SK-N-SH (cell line): ENCODE measurements around the gene TMA7. TPM values are rescaled to one million over a fixed set of nuclear protein-coding genes. Genes with fewer than 3 reads are reported as not detected.

ENCODE experiments used
- CTCF ChIA-PET: fragments of 300-600, 350-600 bp; formaldehyde crosslinking; extraction: SDS; loops from one replicate; lab custom pipeline; 2021; lab: Yijun Ruan, JAX
- POLR2A ChIA-PET: fragments of 350-600 bp; sonication (Branson Sonifier 250); formaldehyde crosslinking; extraction: SDS; loops from one replicate; lab custom pipeline; 2020; ENCODE audit warnings: antibody characterized with exemption, inconsistent platforms; lab: Yijun Ruan, JAX
- DNase-seq: peaks from one replicate; pipeline ENCODE4 v3.0.0; 2012
- H2AFZ ChIP-seq: fragments of 200-600 bp; sonication (generic); 2 replicates; pipeline ENCODE4 v1.8.1; 2016; ENCODE audit warnings: antibody characterized with exemption, mild to moderate bottlenecking, low read depth
- H3F3A ChIP-seq: fragments of 200-600 bp; sonication (generic); replicated peaks from 2 replicates; pipeline ENCODE3; 2016; ENCODE audit warnings: antibody characterized with exemption, mild to moderate bottlenecking; ENCODE audit not compliant: insufficient read depth
- H3K27ac ChIP-seq, 2 experiments: fragments of 200-500 bp in 1 of 2; fragments of 200-600 bp in 1 of 2; sonication (Bioruptor generic) in 1 of 2; sonication (generic), shearing (Covaris generic) in 1 of 2; 2 replicates each; pipeline versions ENCODE4 v1.5.1 to v1.6.1; 2014 to 2016; ENCODE audit warnings: low read depth in 2 of 2, inconsistent platforms in 1 of 2, low read length in 1 of 2, mild to moderate bottlenecking in 1 of 2, mixed read lengths in 1 of 2
- H3K27me3 ChIP-seq: fragments of 200-600 bp; sonication (generic), shearing (Covaris generic); 2 replicates; pipeline ENCODE4 v1.6.1; 2016; ENCODE audit warnings: mixed run types; ENCODE audit not compliant: insufficient read depth
- H3K36me3 ChIP-seq, 2 experiments: fragments of 200-500 bp in 1 of 2; fragments of 200-600 bp in 1 of 2; sonication (Bioruptor generic) in 1 of 2; sonication (generic) in 1 of 2; replicated peaks in 1 of 2; 2 replicates each; pipeline versions ENCODE3 to v1.5.1; 2014 to 2016; ENCODE audit warnings: low read length in 1 of 2, mild to moderate bottlenecking in 1 of 2; ENCODE audit not compliant: insufficient read depth in 2 of 2, control insufficient read depth in 1 of 2
- H3K4me1 ChIP-seq, 2 experiments: fragments of 200-500 bp in 1 of 2; fragments of 200-600 bp in 1 of 2; sonication (Bioruptor generic) in 1 of 2; sonication (generic), shearing (Covaris generic) in 1 of 2; 2 replicates each; pipeline versions ENCODE4 v1.5.1 to v1.6.1; 2014 to 2016; ENCODE audit warnings: low read depth in 1 of 2, low read length in 1 of 2, mixed run types in 1 of 2; ENCODE audit not compliant: insufficient read depth in 2 of 2, control insufficient read depth in 1 of 2
- H3K4me2 ChIP-seq: fragments of 200-600 bp; sonication (generic), shearing (Covaris generic); 2 replicates; pipeline ENCODE4 v1.6.1; 2017; ENCODE audit warnings: mixed run types
- H3K4me3 ChIP-seq, 2 experiments: fragments of 200-500 bp in 1 of 2; fragments of 200-600 bp in 1 of 2; sonication (Bioruptor generic) in 1 of 2; sonication (generic), shearing (Covaris generic) in 1 of 2; 2 replicates each; pipeline versions ENCODE4 v1.5.1 to v1.8.1; 2014 to 2016; ENCODE audit warnings: low read depth in 2 of 2, inconsistent platforms in 1 of 2, low read length in 1 of 2, mild to moderate bottlenecking in 1 of 2, mixed read lengths in 1 of 2, moderate library complexity in 1 of 2
- H3K79me2 ChIP-seq: fragments of 200-600 bp; sonication (generic); 2 replicates; pipeline ENCODE4 v1.8.1; 2017; ENCODE audit warnings: mild to moderate bottlenecking; ENCODE audit not compliant: insufficient read depth
- H3K9ac ChIP-seq: fragments of 200-600 bp; sonication (generic); 2 replicates; pipeline ENCODE4 v1.6.1; 2017; ENCODE audit warnings: mixed run types
- H3K9me2 ChIP-seq: fragments of 200-600 bp; sonication (generic); 2 replicates; pipeline ENCODE4 v1.6.1; 2017; ENCODE audit warnings: mixed run types
- H3K9me3 ChIP-seq: fragments of 200-600 bp; sonication (generic); 2 replicates; pipeline ENCODE4 v1.6.1; 2017; ENCODE audit warnings: mixed run types, mild to moderate bottlenecking, moderate library complexity
- H4K20me1 ChIP-seq: fragments of 200-600 bp; sonication (generic); 2 replicates; pipeline ENCODE4 v1.6.1; 2017; ENCODE audit warnings: mild to moderate bottlenecking, mixed run types; ENCODE audit not compliant: insufficient read depth
- CTCF ChIP-seq: fragments of 200-600 bp; sonication (generic); IDR thresholded peaks from 2 replicates; pipeline ENCODE4 v1.6.1; 2017; ENCODE audit warnings: antibody characterized with exemption, mild to moderate bottlenecking, moderate library complexity
- FOXJ3 ChIP-seq: sonication (generic); formaldehyde crosslinking; IDR thresholded peaks from 2 replicates; pipeline ENCODE4 v1.5.1; 2020; ENCODE audit warnings: mild to moderate bottlenecking, missing genetic modification reagents
- FOXM1 ChIP-seq: IDR thresholded peaks from 2 replicates; pipeline ENCODE4 v1.4.0; 2012; ENCODE audit warnings: low read depth, mild to moderate bottlenecking
- IRF3 ChIP-seq: fragments of 150-350 bp; IDR thresholded peaks from 2 replicates; pipeline ENCODE4 v1.6.1; 2016; ENCODE audit warnings: mild to moderate bottlenecking, low read depth, low read length
- JUND ChIP-seq: IDR thresholded peaks from 2 replicates; pipeline ENCODE4 v1.4.0; 2012
- MEF2A ChIP-seq: IDR thresholded peaks from 2 replicates; pipeline ENCODE4 v1.4.0; 2012; ENCODE audit warnings: low read depth, borderline replicate concordance
- RCOR1 ChIP-seq: fragments of 150-350 bp; IDR thresholded peaks from 2 replicates; pipeline ENCODE4 v1.6.1; 2017; ENCODE audit warnings: antibody characterized with exemption, low read length
- RXRA ChIP-seq: IDR thresholded peaks from 2 replicates; pipeline ENCODE4 v1.4.0; 2012; ENCODE audit warnings: low read depth, mild to moderate bottlenecking, borderline replicate concordance
- SMC3 ChIP-seq: IDR thresholded peaks from 2 replicates; pipeline ENCODE4 v1.6.1; 2012; ENCODE audit warnings: low read depth, low read length, improper control_type of control experiment
- TAF1 ChIP-seq: IDR thresholded peaks from 2 replicates; pipeline ENCODE4 v1.6.1; 2012; ENCODE audit warnings: low read depth, mild to moderate bottlenecking, low read length, moderate library complexity, borderline replicate concordance
- TCF12 ChIP-seq: IDR thresholded peaks from 2 replicates; pipeline ENCODE4 v1.4.0; 2012
- TEAD4 ChIP-seq: IDR thresholded peaks from 2 replicates; pipeline ENCODE4 v1.4.0; 2012; ENCODE audit warnings: mild to moderate bottlenecking, borderline replicate concordance; ENCODE audit not compliant: insufficient read depth
- USF1 ChIP-seq: IDR thresholded peaks from 2 replicates; pipeline ENCODE4 v1.4.0; 2012; ENCODE audit warnings: low read depth, borderline replicate concordance
- USF2 ChIP-seq: fragments of 150-350 bp; IDR thresholded peaks from 2 replicates; pipeline ENCODE4 v1.6.1; 2017; ENCODE audit warnings: antibody characterized with exemption, low read length, low read depth, borderline replicate concordance
- WGBS: methylation state at CpG from one replicate; pipeline ENCODE4 v1.1.6; 2017; ENCODE audit warnings: low lambda C conversion rate; 5-methylcytosine and 5-hydroxymethylcytosine counted together
- polyA plus RNA-seq, 3 experiments: library from polyadenylated mRNA; depleted of rRNA; stranded (reverse); fragments of >200 nt; gene quantifications; 2 replicates each; pipeline ENCODE4 v1.2.3, GENCODE V29; 2012

The TMA7 gene
- polyA plus RNA-seq, 1 of the 3 experiments (the other 2 are of a cell fraction) = 438 TPM

GRCh38 chr3:48403533-48404439, 36.3 kb upstream of the TMA7 start:
- H3K4me2 ChIP-seq = no peak overlapping the region
- peaks cover 12% of the 10 kb centered on the region for H3F3A ChIP-seq
- H4K20me1 ChIP-seq = no peaks in the 10 kb centered on the region
- H3K9ac ChIP-seq = no peak overlapping the region
- WGBS = 93% methylated on average over 9 of the region's 15 CpGs
- peaks cover 0 to 25% of the 10 kb centered on the region in 2 experiments for H3K36me3 ChIP-seq
- no peak overlapping the region for H3K4me3 ChIP-seq
- no peaks in the 10 kb centered on the region for H3K9me2 ChIP-seq
- TF ChIP-seq TEAD4 = no peak
- no peak for TF ChIP-seq FOXJ3 (CRISPR knock-in tag)
- TF ChIP-seq TCF12 = no peak
- TF ChIP-seq USF2 = no peak
- no peak for TF ChIP-seq CTCF
- TF ChIP-seq JUND = no peak
- no peak for TF ChIP-seq IRF3
- TF ChIP-seq SMC3 = no peak
- no peak for TF ChIP-seq USF1
- TF ChIP-seq FOXM1 = no peak
- no peak for TF ChIP-seq RCOR1
- TF ChIP-seq RXRA = no peak
- TF ChIP-seq TAF1 = no peak
- TF ChIP-seq MEF2A = no peak
- TF ChIP-seq, all 33 proteins: peak for 0
- peak; percentile 7 for DNase-seq
- no peak overlapping the region for H3K27ac ChIP-seq
- H3K4me1 ChIP-seq = peaks cover 6 to 12% of the 10 kb centered on the region in 2 experiments; a peak in 2 of 4 replicates
- H3K27me3 ChIP-seq = no peaks in the 10 kb centered on the region
- H3K9me3 ChIP-seq = no peaks in the 10 kb centered on the region
- no peak overlapping the region for H2AFZ ChIP-seq
- no peaks in the 10 kb centered on the region for H3K79me2 ChIP-seq
- ChIA-PET POLR2A (interaction anchor here (1.1 kb wide), 1 partner anchor 26 kb away, joined by 3 read pairs; the partner anchor contains the start of gene PLXNB1), CTCF (interaction anchor here (1.4 to 15.6 kb wide), 3 partner anchors 18 to 130 kb away, joined by 3 to 399 read pairs (median 7); partner anchors contain the start of gene PLXNB1)
